PC-9 (cell line): ENCODE measurements around the gene CDPF1. TPM values are rescaled to one million over a fixed set of nuclear protein-coding genes. Genes with fewer than 3 reads are reported as not detected.

Experiments
- BruUV-seq: library from RNA; stranded (reverse); fragments of 400-500 nt; replicated peaks from 2 replicates; lab custom pipeline; 2021; lab: Mats Ljungman, UMichigan
- CTCF ChIA-PET: fragments of 300-600 bp; sonication (Branson Sonifier 250); formaldehyde crosslinking; loops from one replicate; lab custom pipeline; 2022; ENCODE audit warnings: antibody characterized with exemption; lab: Charles Lee
- POLR2A ChIA-PET: fragments of 300-600 bp; sonication (Branson Sonifier 250); formaldehyde crosslinking; loops from one replicate; lab custom pipeline; 2022; ENCODE audit warnings: antibody characterized with exemption; ENCODE audit not compliant: unreplicated experiment; lab: Charles Lee
- DNase-seq, 2 experiments: peaks; one replicate each; pipeline versions ENCODE4 v3.0.0 to v3.0.0-alpha.2; 2015 to 2022; ENCODE audit warnings: mixed read lengths in 1 of 2
- H2AFZ ChIP-seq: fragments of 200-600 bp; sonication (generic); 2 replicates; pipeline ENCODE4 v1.8.1; 2017; ENCODE audit warnings: antibody characterized with exemption
- H3F3A ChIP-seq: fragments of 200-600 bp; sonication (generic); 2 replicates; pipeline ENCODE4 v1.8.1; 2017; ENCODE audit warnings: antibody characterized with exemption, mild to moderate bottlenecking, low read depth; ENCODE audit not compliant: insufficient read depth
- H3K27ac ChIP-seq: fragments of 200-600 bp; sonication (generic); 2 replicates; pipeline ENCODE4 v1.6.1; 2016; ENCODE audit warnings: mixed run types
- H3K27me3 ChIP-seq: fragments of 200-600 bp; sonication (generic); 2 replicates; pipeline ENCODE4 v1.6.1; 2016; ENCODE audit warnings: low read depth, mixed run types; ENCODE audit not compliant: insufficient read depth
- H3K36me3 ChIP-seq: fragments of 200-600 bp; sonication (generic); 2 replicates; pipeline ENCODE4 v1.6.1; 2016; ENCODE audit warnings: low read depth, mixed run types
- H3K4me1 ChIP-seq: fragments of 200-600 bp; sonication (generic); replicated peaks from 2 replicates; pipeline ENCODE4 v1.6.1; 2016; ENCODE audit warnings: mixed run types; ENCODE audit not compliant: insufficient read depth
- H3K4me2 ChIP-seq: fragments of 200-600 bp; sonication (generic); 2 replicates; pipeline ENCODE4 v1.6.1; 2017; ENCODE audit warnings: mixed run types
- H3K4me3 ChIP-seq: fragments of 200-600 bp; sonication (generic); 2 replicates; pipeline ENCODE4 v1.6.1; 2016; ENCODE audit warnings: mixed run types
- H3K79me2 ChIP-seq: fragments of 200-600 bp; sonication (generic); 2 replicates; pipeline ENCODE4 v1.6.1; 2017; ENCODE audit warnings: low read depth, mixed run types
- H3K9me2 ChIP-seq: fragments of 200-600 bp; sonication (generic); 2 replicates; pipeline ENCODE4 v1.8.1; 2017; ENCODE audit warnings: mild to moderate bottlenecking; ENCODE audit not compliant: insufficient read depth
- H3K9me3 ChIP-seq: fragments of 200-600 bp; sonication (generic); 2 replicates; pipeline ENCODE4 v1.8.1; 2016; ENCODE audit warnings: low read depth; ENCODE audit not compliant: insufficient read depth
- H4K20me1 ChIP-seq: fragments of 200-600 bp; sonication (generic); 2 replicates; pipeline ENCODE4 v1.8.1; 2017; ENCODE audit not compliant: insufficient read depth
- EZH2 ChIP-seq: fragments of 200-600 bp; sonication (generic); IDR thresholded peaks from 2 replicates; pipeline ENCODE4 v1.8.0; 2017; ENCODE audit warnings: antibody characterized with exemption, low read depth
- intact Hi-C: fragments of 100-400 bp; cut with micrococcal nuclease; formaldehyde crosslinking; loops from one replicate; pipeline ENCODE4 v1.10.0; 2022; ENCODE audit not compliant: unreplicated experiment
- total RNA-seq: library from RNA; stranded (reverse); gene quantifications from 2 replicates; pipeline ENCODE4 v1.2.3, GENCODE V29; 2021
- TF ChIP-seq, protein P1 (sequence below): fragments of 200-600 bp; sonication (generic); conservative IDR thresholded peaks from 2 replicates; pipeline ENCODE4 v1.6.1; 2017; ENCODE audit warnings: mixed run types, antibody characterized with exemption, mild to moderate bottlenecking, moderate library complexity

Gene CDPF1
- total RNA-seq, 1 experiment from 2014 or later: 16.0 TPM

DNA sequence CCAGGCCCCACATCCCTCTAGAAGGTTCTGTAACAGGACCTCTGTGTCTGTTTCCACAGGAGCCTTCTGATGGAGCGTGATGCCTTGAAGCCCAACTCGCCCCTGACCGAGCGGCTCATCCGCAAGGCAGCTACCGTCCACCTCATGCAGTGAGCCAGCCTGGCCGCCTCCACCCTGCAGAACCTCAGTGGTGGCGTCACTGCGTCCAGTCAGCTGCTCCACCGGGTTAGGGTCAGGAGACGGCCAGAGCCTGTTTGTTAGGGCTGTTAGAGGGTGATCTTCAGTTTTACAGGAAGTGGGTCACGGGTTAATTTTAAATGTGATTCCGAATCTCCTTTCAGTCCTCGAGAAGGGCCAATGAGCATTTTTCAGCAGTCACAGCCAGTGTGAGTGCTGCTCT lies 42.6 kb upstream of the CDPF1 start:
- no peaks in the 10 kb centered on the region for H3K36me3 ChIP-seq
- H3K79me2 ChIP-seq: peaks cover 10% of the 10 kb centered on the region
- ChIA-PET CTCF (no interaction called here), POLR2A (no interaction called here)
- TF ChIP-seq EZH2: no peak
- TF ChIP-seq, protein P1, sequence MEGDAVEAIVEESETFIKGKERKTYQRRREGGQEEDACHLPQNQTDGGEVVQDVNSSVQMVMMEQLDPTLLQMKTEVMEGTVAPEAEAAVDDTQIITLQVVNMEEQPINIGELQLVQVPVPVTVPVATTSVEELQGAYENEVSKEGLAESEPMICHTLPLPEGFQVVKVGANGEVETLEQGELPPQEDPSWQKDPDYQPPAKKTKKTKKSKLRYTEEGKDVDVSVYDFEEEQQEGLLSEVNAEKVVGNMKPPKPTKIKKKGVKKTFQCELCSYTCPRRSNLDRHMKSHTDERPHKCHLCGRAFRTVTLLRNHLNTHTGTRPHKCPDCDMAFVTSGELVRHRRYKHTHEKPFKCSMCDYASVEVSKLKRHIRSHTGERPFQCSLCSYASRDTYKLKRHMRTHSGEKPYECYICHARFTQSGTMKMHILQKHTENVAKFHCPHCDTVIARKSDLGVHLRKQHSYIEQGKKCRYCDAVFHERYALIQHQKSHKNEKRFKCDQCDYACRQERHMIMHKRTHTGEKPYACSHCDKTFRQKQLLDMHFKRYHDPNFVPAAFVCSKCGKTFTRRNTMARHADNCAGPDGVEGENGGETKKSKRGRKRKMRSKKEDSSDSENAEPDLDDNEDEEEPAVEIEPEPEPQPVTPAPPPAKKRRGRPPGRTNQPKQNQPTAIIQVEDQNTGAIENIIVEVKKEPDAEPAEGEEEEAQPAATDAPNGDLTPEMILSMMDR: no peak
- H4K20me1 ChIP-seq: no peaks in the 10 kb centered on the region
- H3K4me1 ChIP-seq: peaks cover 11% of the 10 kb centered on the region
- DNase-seq: no peak
- H3K4me2 ChIP-seq: no peak overlapping the region
- peaks cover 4% of the 10 kb centered on the region for H3F3A ChIP-seq
- H3K9me2 ChIP-seq: no peaks in the 10 kb centered on the region
- no TSS peak for BruUV-seq
- H2AFZ ChIP-seq: no peak overlapping the region
- H3K4me3 ChIP-seq: no peak overlapping the region
- no peaks in the 10 kb centered on the region for H3K27me3 ChIP-seq
- intact Hi-C loops: no loop called here
- no peaks in the 10 kb centered on the region for H3K9me3 ChIP-seq
- H3K27ac ChIP-seq: no peak overlapping the region

DNA sequence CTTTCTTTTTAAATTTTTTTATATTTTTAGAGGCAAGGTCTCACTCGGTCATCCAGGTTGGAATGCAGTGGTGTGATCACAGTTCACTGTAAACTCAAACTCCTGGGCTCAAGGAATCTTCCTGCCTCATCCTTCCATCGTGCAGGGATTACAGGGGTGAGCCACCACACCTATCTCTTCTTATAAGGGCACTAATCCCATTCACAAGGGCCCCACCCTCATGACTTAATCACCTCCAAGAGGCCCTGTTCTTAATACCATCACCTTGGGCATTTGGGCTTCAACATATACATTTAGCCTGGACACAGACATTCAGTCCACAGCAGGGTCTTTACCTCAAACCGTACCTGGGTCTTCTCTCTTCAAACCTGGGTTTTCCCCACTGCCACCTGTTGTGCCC lies 42.1 kb upstream of the CDPF1 start:
- no TSS peak for BruUV-seq
- H3K4me3 ChIP-seq: no peak overlapping the region
- no peak for TF ChIP-seq EZH2
- TF ChIP-seq, protein P1: no peak
- H3K4me1 ChIP-seq: peaks cover 7% of the 10 kb centered on the region; the same call in 1 of the 2 replicates
- peaks cover 4% of the 10 kb centered on the region for H3K79me2 ChIP-seq
- H3K27ac ChIP-seq: no peak overlapping the region
- no peaks in the 10 kb centered on the region for H3K27me3 ChIP-seq
- H3F3A ChIP-seq: peaks cover 4% of the 10 kb centered on the region
- CTCF ChIA-PET: no interaction called here
- no peak overlapping the region for H2AFZ ChIP-seq
- no peak for DNase-seq
- intact Hi-C loops: no loop called here
- no peak overlapping the region for H3K4me2 ChIP-seq
- no peaks in the 10 kb centered on the region for H3K9me3 ChIP-seq
- H3K9me2 ChIP-seq: no peaks in the 10 kb centered on the region
- POLR2A ChIA-PET: no interaction called here
- no peaks in the 10 kb centered on the region for H4K20me1 ChIP-seq
- no peaks in the 10 kb centered on the region for H3K36me3 ChIP-seq

DNA sequence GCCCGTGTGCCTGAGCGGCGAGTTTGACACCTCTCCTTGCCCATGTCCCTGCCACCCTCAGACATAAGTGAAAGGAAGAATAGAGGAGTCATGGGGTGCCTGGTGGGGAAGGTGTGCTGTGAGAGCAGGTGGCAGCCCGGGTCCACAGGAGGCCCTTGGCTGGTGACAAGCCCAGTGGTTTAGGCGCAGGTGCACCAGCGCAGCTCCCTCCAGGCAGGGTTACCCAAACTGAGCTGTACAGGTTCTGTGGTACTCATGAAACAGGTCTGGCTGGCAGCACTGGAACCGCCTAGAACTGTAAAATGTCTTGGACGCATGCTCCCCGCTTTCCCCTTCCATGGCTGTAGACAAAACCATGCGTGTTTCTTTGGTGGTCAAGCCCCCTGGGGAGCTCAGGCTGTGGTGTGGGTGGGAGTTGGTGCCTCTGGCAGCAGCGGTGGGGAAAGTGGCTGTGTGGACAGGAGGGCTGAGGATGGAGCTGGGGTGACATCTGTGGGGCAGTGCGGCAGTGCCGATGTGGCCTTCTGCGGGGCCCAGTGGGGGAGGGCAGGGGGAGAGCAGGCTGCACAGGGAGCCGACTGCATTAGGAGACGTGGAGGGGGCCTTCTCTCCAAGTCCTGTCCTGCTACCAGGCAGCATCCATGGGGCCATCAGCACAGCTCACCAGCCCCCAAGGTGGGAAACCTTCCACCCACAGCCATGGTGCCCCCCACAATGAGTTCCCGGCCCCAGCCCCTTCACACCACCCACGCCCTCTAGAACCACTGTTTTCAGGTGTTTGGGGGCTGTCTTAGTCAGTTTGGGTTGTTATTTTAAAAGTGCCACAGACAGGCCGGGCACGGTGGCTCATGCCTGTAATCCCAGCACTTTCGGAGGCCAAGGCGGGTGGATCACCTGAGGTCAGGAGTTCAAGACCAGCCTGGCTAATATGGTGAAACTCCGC lies 41.0 kb upstream of the CDPF1 start:
- no TSS peak for BruUV-seq
- Histone ChIP-seq H3K79me2 (no peaks in the 10 kb centered on the region), H3F3A (peaks cover 4% of the 10 kb centered on the region), H3K4me1 (peaks cover 7% of the 10 kb centered on the region; the same call in 1 of the 2 replicates), H3K4me2 (no peak overlapping the region), H3K9me2 (no peaks in the 10 kb centered on the region), H4K20me1 (no peaks in the 10 kb centered on the region), H3K9me3 (no peaks in the 10 kb centered on the region), H3K27ac (no peak overlapping the region), H2AFZ (no peak overlapping the region), H3K36me3 (no peaks in the 10 kb centered on the region), H3K4me3 (no peak overlapping the region), H3K27me3 (no peaks in the 10 kb centered on the region)
- ChIA-PET POLR2A (no interaction called here), CTCF (no interaction called here)
- DNase-seq: peak in 1 of 2 experiments; percentile 13
- TF ChIP-seq, protein P1: no peak
- TF ChIP-seq EZH2: no peak
- intact Hi-C loops: no loop called here
